Thyroid gland (tissue), 4 donors: ENCODE measurements around the gene RILPL1. TPM values are rescaled to one million over a fixed set of nuclear protein-coding genes. Genes with fewer than 3 reads are reported as not detected.

Source experiments
- DNase-seq, 2 donors: peaks; one replicate each; pipeline ENCODE4 v3.0.0-alpha.2; 2019
- H3K27ac ChIP-seq, 3 donors: fragments of 200-600 bp; sonication (generic); 1 replicate in 2 of 3; 2 replicates in 1 of 3; pipeline ENCODE4 v1.5.1; 2016 to 2019; ENCODE audit warnings: mild to moderate bottlenecking in 1 of 3, moderate library complexity in 1 of 3
- H3K27me3 ChIP-seq: fragments of 200-600 bp; sonication (generic); one replicate; pipeline ENCODE4 v1.5.1; 2019
- H3K36me3 ChIP-seq, 2 donors: fragments of 200-600 bp; sonication (generic); one replicate each; pipeline ENCODE4 v1.5.1; 2016 to 2019
- H3K4me1 ChIP-seq, 2 donors: fragments of 200-600 bp; sonication (generic); one replicate each; pipeline ENCODE4 v1.5.1; 2017 to 2019
- H3K4me3 ChIP-seq, 3 donors: fragments of 200-600 bp; sonication (generic); replicated peaks in 1 of 3; 1 replicate in 2 of 3; 2 replicates in 1 of 3; pipeline ENCODE4 v1.5.1; 2016; ENCODE audit warnings: mild to moderate bottlenecking in 1 of 3
- H3K9me3 ChIP-seq: fragments of 200-600 bp; sonication (generic); one replicate; pipeline ENCODE4 v1.5.1; 2017
- CTCF ChIP-seq, 6 experiments: fragments of 200-600 bp in 3 of 6; fragments of 450-650 bp in 3 of 6; sonication (generic) in 3 of 6; IDR thresholded peaks; one replicate each; pipeline ENCODE4 v1.5.1; 2016 to 2019; ENCODE audit warnings: antibody characterized with exemption in 6 of 6, mild to moderate bottlenecking in 2 of 6, inconsistent platforms in 1 of 6, moderate library complexity in 1 of 6
- POLR2A ChIP-seq, 2 donors: fragments of 450-650 bp; IDR thresholded peaks; one replicate each; pipeline ENCODE4 v1.6.1; 2017; ENCODE audit warnings: antibody characterized with exemption in 2 of 2, mild to moderate bottlenecking in 2 of 2, moderate library complexity in 1 of 2
- WGBS, 2 donors: methylation state at CpG; one replicate each; pipeline ENCODE4 v1.1.5; 2017; 5-methylcytosine and 5-hydroxymethylcytosine counted together
- intact Hi-C: fragments of 100-400 bp; cut with DNase I; formaldehyde crosslinking; loops from one replicate; pipeline ENCODE4 v1.15.1; 2023
- total RNA-seq, 4 donors: library from RNA; depleted of rRNA; stranded (reverse); fragments of >200 nt; gene quantifications; one replicate each; pipeline ENCODE4 v1.2.3, GENCODE V29; 2016

Gene RILPL1
- total RNA-seq, 4 donors from 2014 or later = 22.0 to 37.8 (median 31.6) TPM

- H3K27me3 ChIP-seq = no peaks in the 10 kb centered on the region
- intact Hi-C loops = loop anchor here (10.0 kb wide), 1 partner anchor 55 kb away; the partner anchor contains the start of gene RILPL1
- 82% methylated on average over 12 to 14 of the region's 14 CpGs for WGBS, 2 donors
- TF ChIP-seq CTCF (IDR thresholded peaks at IDR 0.05) (no peak), POLR2A (IDR thresholded peaks at IDR 0.05) (no peak)
- no peak for DNase-seq
- peaks cover 0 to 3% of the 10 kb centered on the region in 2 donors for H3K36me3 ChIP-seq
- H3K27ac ChIP-seq = peak overlapping the region; percentile 33 to 82 (median 69)
- peaks cover 20 to 48% of the 10 kb centered on the region in 2 donors for H3K4me1 ChIP-seq
- no peak overlapping the region for H3K4me3 ChIP-seq
- H3K9me3 ChIP-seq = no peaks in the 10 kb centered on the region
These were observed 53.9 kb downstream of the RILPL1 start for GRCh38 chr12:123479442-123480180.

GRCh38 chr12:123478762-123479161 lies 54.8 kb downstream of the RILPL1 start:
- WGBS, 2 donors = 62 to 68% methylated on average over 8 to 9 of the region's 10 CpGs
- Histone ChIP-seq H3K9me3 (no peaks in the 10 kb centered on the region), H3K36me3 (no peaks in the 10 kb centered on the region), H3K4me1 (peaks cover 21 to 56% of the 10 kb centered on the region in 2 donors), H3K4me3 (no peak overlapping the region), H3K27ac (peak overlapping the region; percentile 65 to 82 (median 69)), H3K27me3 (no peaks in the 10 kb centered on the region)
- intact Hi-C loops = loop anchor here (10.0 kb wide), 1 partner anchor 56 kb away; the partner anchor contains the start of gene RILPL1
- DNase-seq = peak; percentile 35 to 66
- TF ChIP-seq CTCF (IDR thresholded peaks at IDR 0.05) (no peak), POLR2A (IDR thresholded peaks at IDR 0.05) (no peak)

GRCh38 chr12:123478069-123478468 lies 55.5 kb downstream of the RILPL1 start:
- Histone ChIP-seq H3K27ac (peak overlapping the region; percentile 65 to 82 (median 69)), H3K27me3 (no peaks in the 10 kb centered on the region), H3K9me3 (no peaks in the 10 kb centered on the region), H3K4me3 (no peak overlapping the region), H3K4me1 (peaks cover 21 to 56% of the 10 kb centered on the region in 2 donors), H3K36me3 (no peaks in the 10 kb centered on the region)
- intact Hi-C loops = loop anchor here (10.0 kb wide), 1 partner anchor 57 kb away; the partner anchor contains the start of gene RILPL1
- TF ChIP-seq CTCF (IDR thresholded peaks at IDR 0.05) (no peak), POLR2A (IDR thresholded peaks at IDR 0.05) (no peak)
- no peak for DNase-seq
- 71 to 82% methylated on average over 11 of the region's 11 CpGs for WGBS, 2 donors

GRCh38 chr12:123475246-123475703 lies 58.2 kb downstream of the RILPL1 start:
- intact Hi-C loops = loop anchor here (10.0 kb wide), 1 partner anchor 60 kb away; the partner anchor contains the start of gene RILPL1
- peaks cover 31 to 69% of the 10 kb centered on the region in 2 donors for H3K4me1 ChIP-seq
- H3K4me3 ChIP-seq = no peak overlapping the region

More at GRCh38 chr12:123475246-123475703, 58.2 kb downstream of the RILPL1 start:
- peak; percentile 75 to 79 for DNase-seq
- Histone ChIP-seq H3K27ac (peak overlapping the region; percentile 66 to 91 (median 69)), H3K9me3 (no peaks in the 10 kb centered on the region), H3K36me3 (peaks cover 0 to 9% of the 10 kb centered on the region in 2 donors), H3K27me3 (no peaks in the 10 kb centered on the region)
- peak in 1 of 2 donors; percentile 36 for TF ChIP-seq POLR2A (IDR thresholded peaks at IDR 0.05)
- TF ChIP-seq CTCF (IDR thresholded peaks at IDR 0.05) = no peak
- 22 to 38% methylated on average over 15 of the region's 15 CpGs for WGBS, 2 donors
